ENCODE data around the gene PRKAB2. TPM values are rescaled to one million over a fixed set of nuclear protein-coding genes. Genes with fewer than 3 reads are reported as not detected.

The PRKAB2 gene
- total and polyA plus RNA-seq, 9 of the 15 experiments (the other 6 are each of a cell fraction or from before 2014, with no cell fraction given), result 2.3 to 20.8 (median 7.9) TPM

GRCh38 chr1:147213271-147213670 is 41.0 kb upstream of the PRKAB2 start:
- no peak overlapping the region for H3K27ac ChIP-seq (ENCODE audit: extremely low read depth, low read depth, low read length)
- CTCF ChIA-PET (ENCODE audit: low intra/inter-chr PET ratio), result no interaction called here
- ATAC-seq, result no peak

GRCh38 chr1:147211577-147211976 is 39.3 kb upstream of the PRKAB2 start:
- FAIRE-seq (no peak), DNase-seq (ENCODE audit: extremely low read depth in 1 of 4, low spot score in 3 of 4) (no peak), ATAC-seq (no peak)
- Histone ChIP-seq H3K9ac (ENCODE audit: insufficient read depth in 1 of 2, low read depth in 2 of 2, low read length in 2 of 2) (no peak overlapping the region), H3K27ac (ENCODE audit: extremely low read depth, low read depth, low read length) (no peak overlapping the region), H3K79me2 (ENCODE audit: control insufficient read depth, insufficient read depth, low read length) (no peaks in the 10 kb centered on the region), H3K36me3 (ENCODE audit: control insufficient read depth, insufficient read depth, low read length) (no peaks in the 10 kb centered on the region), H3K4me3 (no peak overlapping the region), H3K4me1 (replicated peaks in 1 of 2; ENCODE audit: control insufficient read depth in 2 of 2, insufficient read depth in 2 of 2, low read length in 2 of 2) (0 out of 5 replicates have a peak, but pooled peaks cover 0 to 3% of the 10 kb centered on the region in 2 experiments), H2AFZ (ENCODE audit: low read depth, low read length) (no peak overlapping the region), H3K27me3 (ENCODE audit: control insufficient read depth in 2 of 2, insufficient read depth in 2 of 2, low read length in 2 of 2) (peaks cover 5 to 12% of the 10 kb centered on the region in 2 experiments; a peak in 4 of 5 replicates), H3K9me3 (replicated peaks; ENCODE audit: control insufficient read depth, insufficient read depth, low read depth, low read length) (no peaks in the 10 kb centered on the region), H3K9me1 (ENCODE audit: control insufficient read depth, insufficient read depth, low read length) (no peaks in the 10 kb centered on the region), H3K4me2 (ENCODE audit: insufficient read depth, low read length) (no peak overlapping the region), H4K20me1 (replicated peaks; ENCODE audit: control insufficient read depth, insufficient read depth, low read length) (no peaks in the 10 kb centered on the region)
- no TSS peak for BruUV-seq (replicated peaks)
- intact Hi-C loops (cut with micrococcal nuclease), result no loop called here
- ChIA-PET CTCF (ENCODE audit: low intra/inter-chr PET ratio) (no interaction called here), POLR2A (interaction anchor here (1.1 kb wide), 1 partner anchor 127 kb away, joined by 3 read pairs; no protein-coding TSS in a partner anchor)
- in situ Hi-C loops (cut with MboI), result no loop called here
- 18% methylated on average over 2 of the region's 2 CpGs for WGBS (ENCODE audit: insufficient coverage, low coverage, missing lambda C conversion rate)
- TF ChIP-seq RAD51 (IDR thresholded peaks at IDR 0.05; ENCODE audit: borderline replicate concordance, low read depth) (no peak), ZNF324 (CRISPR knock-in tag; IDR thresholded peaks at IDR 0.05) (no peak), CREBBP (IDR thresholded peaks at IDR 0.05; ENCODE audit: low read depth, low read length) (no peak), CEBPZ (IDR thresholded peaks at IDR 0.05; ENCODE audit: borderline replicate concordance, low read depth, low read length) (no peak), SMAD4 (CRISPR knock-in tag; conservative IDR thresholded peaks at IDR 0.05) (no peak), HNRNPL (IDR thresholded peaks at IDR 0.05; ENCODE audit: low read depth, low read length) (no peak), LEF1 (IDR thresholded peaks at IDR 0.05) (no peak), HDAC6 (IDR thresholded peaks at IDR 0.05; ENCODE audit: low read depth, low read length) (no peak)

More at GRCh38 chr1:147213271-147213670, 41.0 kb upstream of the PRKAB2 start:
- H3K79me2 ChIP-seq (ENCODE audit: control insufficient read depth, insufficient read depth, low read length), result no peaks in the 10 kb centered on the region
- FAIRE-seq, result no peak
- no peaks in the 10 kb centered on the region for H4K20me1 ChIP-seq (replicated peaks; ENCODE audit: control insufficient read depth, insufficient read depth, low read length)
- H3K4me2 ChIP-seq (ENCODE audit: insufficient read depth, low read length), result no peak overlapping the region
- POLR2A ChIA-PET, result no interaction called here
- H3K9me3 ChIP-seq (replicated peaks; ENCODE audit: control insufficient read depth, insufficient read depth, low read depth, low read length), result no peaks in the 10 kb centered on the region
- no peak overlapping the region for H2AFZ ChIP-seq (ENCODE audit: low read depth, low read length)
- no peaks in the 10 kb centered on the region for H3K36me3 ChIP-seq (ENCODE audit: control insufficient read depth, insufficient read depth, low read length)
- no peak for DNase-seq (ENCODE audit: extremely low read depth in 1 of 4, low spot score in 3 of 4)
- intact Hi-C loops (cut with micrococcal nuclease), result no loop called here
- BruUV-seq (replicated peaks), result no TSS peak
- 0 out of 5 replicates have a peak, but pooled peaks cover 0 to 3% of the 10 kb centered on the region in 2 experiments for H3K4me1 ChIP-seq (replicated peaks in 1 of 2; ENCODE audit: control insufficient read depth in 2 of 2, insufficient read depth in 2 of 2, low read length in 2 of 2)
- H3K9ac ChIP-seq (ENCODE audit: insufficient read depth in 1 of 2, low read depth in 2 of 2, low read length in 2 of 2), result no peak overlapping the region
- in situ Hi-C loops (cut with MboI), result no loop called here
- peaks cover 7 to 17% of the 10 kb centered on the region in 2 experiments for H3K27me3 ChIP-seq (ENCODE audit: control insufficient read depth in 2 of 2, insufficient read depth in 2 of 2, low read length in 2 of 2)
- H3K9me1 ChIP-seq (ENCODE audit: control insufficient read depth, insufficient read depth, low read length), result no peaks in the 10 kb centered on the region
- no peak overlapping the region for H3K4me3 ChIP-seq
- TF ChIP-seq ZBTB26 (CRISPR knock-in tag; IDR thresholded peaks at IDR 0.05), result no peak
